IMR-90 (cell line): ENCODE measurements around the gene LRFN2. TPM values are rescaled to one million over a fixed set of nuclear protein-coding genes. Genes with fewer than 3 reads are reported as not detected.

Source experiments
- ATAC-seq: fragments of 200-7000 bp; cut with Tn5 transposase; 2 replicates; pipeline ENCODE4 v1.9.1; 2020; ENCODE audit warnings: low read depth, mild to moderate bottlenecking, moderate library complexity
- BruUV-seq: library from RNA; stranded (reverse); fragments of 400-500 nt; replicated peaks from 2 replicates; lab custom pipeline; 2021; lab: Mats Ljungman, UMichigan
- CTCF ChIA-PET: fragments of 300-600 bp; formaldehyde crosslinking; extraction: SDS; loops from one replicate; lab custom pipeline; 2021; ENCODE audit warnings: antibody characterized with exemption; lab: Yijun Ruan, JAX
- POLR2A ChIA-PET: fragments of 300-600 bp; sonication (Branson Sonifier 250); formaldehyde crosslinking; loops from one replicate; lab custom pipeline; 2022; ENCODE audit warnings: antibody characterized with exemption; ENCODE audit not compliant: unreplicated experiment; lab: Charles Lee
- DNase-seq: peaks from one replicate; pipeline ENCODE4 v3.0.0; 2013
- H2AFZ ChIP-seq: replicated peaks from 2 replicates; pipeline ENCODE3; 2013; ENCODE audit warnings: low read length, mild to moderate bottlenecking; ENCODE audit not compliant: poor library complexity
- H2AK5ac ChIP-seq: 2 replicates; pipeline ENCODE4 v1.6.1; 2013; ENCODE audit warnings: low read depth, low read length, inconsistent platforms
- H2AK9ac ChIP-seq: replicated peaks from 2 replicates; pipeline ENCODE3; 2013; ENCODE audit warnings: mild to moderate bottlenecking, low read depth, low read length, moderate library complexity; ENCODE audit not compliant: poor library complexity
- H2BK120ac ChIP-seq: 2 replicates; pipeline ENCODE4 v1.6.1; 2013; ENCODE audit warnings: low read depth, low read length, inconsistent platforms
- H2BK15ac ChIP-seq: 3 replicates; pipeline ENCODE4 v1.6.1; 2013; ENCODE audit warnings: low read depth, low read length, inconsistent platforms
- H2BK20ac ChIP-seq: 2 replicates; pipeline ENCODE4 v1.6.1; 2013; ENCODE audit warnings: low read depth, mild to moderate bottlenecking, inconsistent platforms, low read length, moderate library complexity
- H2BK5ac ChIP-seq: 2 replicates; pipeline ENCODE4 v1.6.1; 2013; ENCODE audit warnings: mild to moderate bottlenecking, low read depth, low read length, inconsistent platforms; ENCODE audit not compliant: poor library complexity, severe bottlenecking
- H3K14ac ChIP-seq: replicated peaks from 2 replicates; pipeline ENCODE4 v1.6.1; 2013; ENCODE audit warnings: low read depth, low read length, inconsistent platforms
- H3K18ac ChIP-seq: 2 replicates; pipeline ENCODE4 v1.6.1; 2013; ENCODE audit warnings: low read depth, low read length, control low read depth
- H3K23ac ChIP-seq: 2 replicates; pipeline ENCODE4 v1.6.1; 2013; ENCODE audit warnings: low read depth, low read length, inconsistent platforms
- H3K27ac ChIP-seq: 2 replicates; pipeline ENCODE4 v1.5.1; 2013; ENCODE audit warnings: mild to moderate bottlenecking, control low read depth, low read length; ENCODE audit not compliant: insufficient read depth
- H3K27me3 ChIP-seq: 2 replicates; pipeline ENCODE4 v1.6.1; 2013; ENCODE audit warnings: low read length; ENCODE audit not compliant: control insufficient read depth, insufficient read depth
- H3K36me3 ChIP-seq: 2 replicates; pipeline ENCODE4 v1.6.1; 2013; ENCODE audit warnings: low read length, mixed read lengths; ENCODE audit not compliant: control insufficient read depth, insufficient read depth
- H3K4ac ChIP-seq: 2 replicates; pipeline ENCODE4 v1.6.1; 2013; ENCODE audit warnings: low read depth, low read length, inconsistent platforms
- H3K4me1 ChIP-seq: 2 replicates; pipeline ENCODE4 v1.6.1; 2013; ENCODE audit warnings: low read length, mixed read lengths; ENCODE audit not compliant: control insufficient read depth, insufficient read depth
- H3K4me2 ChIP-seq: 2 replicates; pipeline ENCODE4 v1.6.1; 2013; ENCODE audit warnings: low read depth, mild to moderate bottlenecking, control low read depth, low read length, moderate library complexity
- H3K4me3 ChIP-seq: 2 replicates; pipeline ENCODE4 v1.5.1; 2013; ENCODE audit warnings: low read depth, mild to moderate bottlenecking, control low read depth, low read length, moderate library complexity; ENCODE audit not compliant: insufficient read depth
- H3K56ac ChIP-seq: 2 replicates; pipeline ENCODE4 v1.6.1; 2013; ENCODE audit warnings: low read length, inconsistent platforms; ENCODE audit not compliant: insufficient read depth; ENCODE audit errors: extremely low read depth
- H3K79me1 ChIP-seq, 2 experiments: 2 replicates each; pipeline ENCODE4 v1.6.1; 2013; ENCODE audit warnings: low read length in 2 of 2, inconsistent platforms in 1 of 2, low read depth in 1 of 2
- H3K9ac ChIP-seq: 2 replicates; pipeline ENCODE4 v1.6.1; 2013; ENCODE audit warnings: low read depth, low read length, control low read depth
- H3K9me1 ChIP-seq: 2 replicates; pipeline ENCODE4 v1.6.1; 2013; ENCODE audit warnings: low read length, inconsistent platforms; ENCODE audit not compliant: insufficient read depth
- H3K9me3 ChIP-seq: 2 replicates; pipeline ENCODE4 v1.6.1; 2013; ENCODE audit warnings: low read length; ENCODE audit not compliant: control insufficient read depth, insufficient read depth
- H4K20me1 ChIP-seq: 2 replicates; pipeline ENCODE4 v1.6.1; 2013; ENCODE audit warnings: low read length, inconsistent platforms; ENCODE audit not compliant: insufficient read depth
- H4K5ac ChIP-seq: 2 replicates; pipeline ENCODE4 v1.6.1; 2013; ENCODE audit warnings: mild to moderate bottlenecking, low read depth, low read length, control low read depth
- H4K8ac ChIP-seq, 2 experiments: 2 replicates each; pipeline ENCODE4 v1.6.1; 2013; ENCODE audit warnings: low read depth in 2 of 2, low read length in 2 of 2, control low read depth in 1 of 2, inconsistent platforms in 1 of 2
- H4K91ac ChIP-seq: 2 replicates; pipeline ENCODE4 v1.6.1; 2013; ENCODE audit warnings: low read depth, low read length, inconsistent platforms; ENCODE audit not compliant: insufficient read depth
- CHD1 ChIP-seq: IDR thresholded peaks from 2 replicates; pipeline ENCODE4 v1.6.1; 2012; ENCODE audit warnings: low read depth, low read length, improper control_type of control experiment
- NFE2L2 ChIP-seq: fragments of 150-350 bp; IDR thresholded peaks from 2 replicates; pipeline ENCODE4 v1.6.1; 2016; ENCODE audit warnings: low read depth, mild to moderate bottlenecking, low read length
- RAD21 ChIP-seq: IDR thresholded peaks from 2 replicates; pipeline ENCODE4 v1.6.1; 2012; ENCODE audit warnings: low read length, improper control_type of control experiment
- USF2 ChIP-seq: fragments of 150-350 bp; IDR thresholded peaks from 2 replicates; pipeline ENCODE4 v1.6.1; 2017; ENCODE audit warnings: mild to moderate bottlenecking, antibody characterized with exemption, low read length, low read depth
- WGBS, 2 experiments: methylation state at CpG; one replicate each; pipeline versions ENCODE4 v1.1.5 to v1.1.7; 2013; ENCODE audit warnings: missing lambda C conversion rate in 2 of 2; ENCODE audit not compliant: insufficient read length in 1 of 2; ENCODE audit errors: extremely low coverage in 2 of 2; 5-methylcytosine and 5-hydroxymethylcytosine counted together
- dilution Hi-C: fragments of 300-500 bp; cut with HindIII; formaldehyde crosslinking; loops from one replicate; pipeline ENCODE4 v1.14.3; 2018; ENCODE audit warnings: low sequenced_read_pairs; ENCODE audit not compliant: unreplicated experiment
- in situ Hi-C: fragments of 300-500 bp; cut with MboI; formaldehyde crosslinking; loops from 3 replicates; pipeline ENCODE4 v1.14.3; 2019; ENCODE audit warnings: low sequenced_read_pairs, inconsistent platforms, mixed read lengths
- intact Hi-C: fragments of 100-400 bp; cut with micrococcal nuclease; formaldehyde crosslinking; loops from 2 replicates; pipeline ENCODE4 v1.10.0; 2022
- polyA plus RNA-seq, 3 experiments: library from polyadenylated mRNA; depleted of rRNA; stranded (reverse); fragments of >200 nt; gene quantifications; 2 replicates each; pipeline ENCODE4 v1.2.3, GENCODE V29; 2012; ENCODE audit warnings: low replicate concordance in 1 of 3
- total RNA-seq: library from RNA; depleted of rRNA; stranded (reverse); fragments of >200 nt; gene quantifications from 2 replicates; pipeline ENCODE4 v1.2.3, GENCODE V29; 2012

LRFN2 gene
- total and polyA plus RNA-seq, 2 of the 4 experiments (the other 2 are of a cell fraction), result not detected

- intact Hi-C loops, result no loop called here
- 6% methylated on average over 3 of the region's 5 CpGs; no CpG with 5 or more reads in 1 of the 2 experiments for WGBS, 2 experiments
Observed at GRCh38 chr6:40611434-40611833, 24.3 kb upstream of the LRFN2 start.

More at GRCh38 chr6:40611434-40611833, 24.3 kb upstream of the LRFN2 start:
- Histone ChIP-seq H4K20me1 (no peaks in the 10 kb centered on the region), H3K4ac (no peak overlapping the region), H3K27ac (no peak overlapping the region), H2AFZ (no peak overlapping the region), H2BK5ac (no peak overlapping the region), H2BK20ac (no peak overlapping the region), H3K23ac (no peak overlapping the region), H2BK15ac (no peak overlapping the region), H2BK120ac (no peak overlapping the region), H3K9me3 (no peaks in the 10 kb centered on the region), H3K79me1 (no peaks in the 10 kb centered on the region), H3K9ac (no peak overlapping the region), H3K4me3 (no peak overlapping the region), H3K14ac (no peak overlapping the region), H4K91ac (no peak overlapping the region), H3K4me2 (no peak overlapping the region), H3K9me1 (no peaks in the 10 kb centered on the region), H4K8ac (no peak overlapping the region), H3K36me3 (no peaks in the 10 kb centered on the region), H4K5ac (no peak overlapping the region), H3K18ac (no peak overlapping the region), H2AK5ac (no peak overlapping the region), H3K27me3 (no peaks in the 10 kb centered on the region), H3K56ac (no peak overlapping the region), H2AK9ac (no peak overlapping the region), H3K4me1 (no peaks in the 10 kb centered on the region)
- DNase-seq, result no peak
- dilution Hi-C loops (no loop called here), in situ Hi-C loops (no loop called here)
- TF ChIP-seq NFE2L2 (no peak), USF2 (no peak), RAD21 (no peak), CHD1 (no peak)
- ChIA-PET CTCF (no interaction called here), POLR2A (no interaction called here)
- BruUV-seq, result no TSS peak
- ATAC-seq, result no peak
